A549 (cell line): ENCODE results near the gene EPN2. TPM values are rescaled to one million over a fixed set of nuclear protein-coding genes. Genes with fewer than 3 reads are reported as not detected.

Source experiments
- ATAC-seq, 2 experiments: fragments of 200-7000 bp in 1 of 2; fragments of >200 bp in 1 of 2; cut with Nextera tagmentation in 1 of 2; cut with Tn5 transposase in 1 of 2; 3 replicates each; pipeline versions ENCODE4 v1.8.0 to v1.9.1; 2018 to 2020; ENCODE audit warnings: mild to moderate bottlenecking in 1 of 2, moderate library complexity in 1 of 2
- CTCF ChIA-PET: fragments of 300-600 bp; sonication (Branson Sonifier 250); formaldehyde crosslinking; extraction: SDS; loops from one replicate; lab custom pipeline; 2021; ENCODE audit warnings: antibody characterized with exemption, inconsistent platforms; lab: Yijun Ruan, JAX
- POLR2A ChIA-PET: fragments of 350-600 bp; formaldehyde crosslinking; extraction: SDS; loops from one replicate; lab custom pipeline; 2021; ENCODE audit warnings: antibody characterized with exemption, inconsistent platforms; lab: Yijun Ruan, JAX
- DNase-seq, 2 experiments: peaks; one replicate each; pipeline versions ENCODE4 v3.0.0 to v3.0.0-alpha.2; 2011 to 2016; ENCODE audit warnings: low read depth in 1 of 2, low spot score in 1 of 2
- FAIRE-seq: peaks from 2 replicates; lab custom pipeline; 2011; peaks lifted over from hg19 to GRCh38; lab: Jason Lieb, UNC
- H3K27ac ChIP-seq, 2 experiments: fragments of >200 bp; sonication (Bioruptor Twin); formaldehyde crosslinking; 3 replicates each; pipeline ENCODE4 v1.5.1; 2016 to 2017
- H3K4me1 ChIP-seq: fragments of >200 bp; sonication (Bioruptor Twin); formaldehyde crosslinking; 3 replicates; pipeline ENCODE4 v1.6.1; 2016
- H3K4me2 ChIP-seq: fragments of >200 bp; sonication (Bioruptor Twin); formaldehyde crosslinking; 3 replicates; pipeline ENCODE4 v1.6.1; 2016
- H3K4me3 ChIP-seq: fragments of >200 bp; sonication (Bioruptor Twin); formaldehyde crosslinking; 3 replicates; pipeline ENCODE4 v1.5.1; 2016
- H3K9me3 ChIP-seq: fragments of >200 bp; sonication (Bioruptor Twin); formaldehyde crosslinking; 3 replicates; pipeline ENCODE4 v1.6.1; 2016
- BHLHE40 ChIP-seq: IDR thresholded peaks from 2 replicates; pipeline ENCODE4 v1.6.1; 2012; ENCODE audit warnings: low read depth, low read length, inconsistent platforms
- CBX2 ChIP-seq: fragments of 200-600 bp; sonication (generic); IDR thresholded peaks from 2 replicates; pipeline ENCODE4 v1.6.1; 2016; ENCODE audit warnings: low read depth, mild to moderate bottlenecking, borderline replicate concordance
- CEBPB ChIP-seq, 2 experiments: fragments of >200 bp in 1 of 2; sonication (Bioruptor Twin) in 1 of 2; formaldehyde crosslinking in 1 of 2; IDR thresholded peaks; 2 replicates each; pipeline ENCODE4 v1.6.1; 2012 to 2016
- CHD4 ChIP-seq: fragments of 200-600 bp; sonication (generic); IDR thresholded peaks from 2 replicates; pipeline ENCODE4 v1.6.1; 2016; ENCODE audit warnings: antibody characterized with exemption, mild to moderate bottlenecking, borderline replicate concordance
- EP300 ChIP-seq, 2 experiments: fragments of >200 bp; sonication (Bioruptor Twin); formaldehyde crosslinking; IDR thresholded peaks; 2 replicates in 1 of 2; 3 replicates in 1 of 2; pipeline ENCODE4 v1.6.1; 2016 to 2017
- FOSL2 ChIP-seq, 2 experiments: fragments of 450-650 bp in 1 of 2; fragments of >200 bp in 1 of 2; sonication (Bioruptor Twin) in 1 of 2; formaldehyde crosslinking; IDR thresholded peaks; 2 replicates each; pipeline versions ENCODE4 v1.5.0 to v1.6.1; 2016 to 2020; ENCODE audit warnings: mild to moderate bottlenecking in 1 of 2, moderate library complexity in 1 of 2
- FOXS1 ChIP-seq: fragments of 250-450 bp; sonication (Bioruptor Pico); IDR thresholded peaks from 2 replicates; pipeline ENCODE4 v1.5.0; 2020; ENCODE audit warnings: mild to moderate bottlenecking, moderate library complexity
- HDAC2 ChIP-seq: fragments of 200-600 bp; sonication (generic); IDR thresholded peaks from 2 replicates; pipeline ENCODE4 v1.6.1; 2016
- HOXB13 ChIP-seq: fragments of 250-450 bp; sonication (Bioruptor Pico); IDR thresholded peaks from 2 replicates; pipeline ENCODE4 v1.5.0; 2020; ENCODE audit warnings: low read depth, mild to moderate bottlenecking, moderate library complexity
- JUN ChIP-seq, 2 experiments: fragments of >200 bp; sonication (Bioruptor Twin); formaldehyde crosslinking; IDR thresholded peaks; 2 replicates in 1 of 2; 3 replicates in 1 of 2; pipeline ENCODE4 v1.6.1; 2016 to 2017
- KDM1A ChIP-seq: fragments of 200-600 bp; sonication (generic); IDR thresholded peaks from 2 replicates; pipeline ENCODE4 v1.6.1; 2016; ENCODE audit warnings: low read depth, mild to moderate bottlenecking
- KDM5A ChIP-seq: fragments of 200-600 bp; sonication (generic); IDR thresholded peaks from 2 replicates; pipeline ENCODE4 v1.6.1; 2016; ENCODE audit warnings: antibody characterized with exemption, mild to moderate bottlenecking
- NFE2L2 ChIP-seq: fragments of 150-350 bp; conservative IDR thresholded peaks from 2 replicates; pipeline ENCODE4 v1.6.1; 2014; ENCODE audit warnings: low read length
- NR3C1 ChIP-seq: fragments of >200 bp; sonication (Bioruptor Twin); formaldehyde crosslinking; IDR thresholded peaks from 3 replicates; pipeline ENCODE4 v1.6.1; 2017
- PHF8 ChIP-seq: fragments of 200-600 bp; sonication (generic); IDR thresholded peaks from 2 replicates; pipeline ENCODE4 v1.6.1; 2016; ENCODE audit warnings: low read depth, mild to moderate bottlenecking, antibody characterized with exemption, moderate library complexity, borderline replicate concordance
- POLR2AphosphoS2 ChIP-seq: conservative IDR thresholded peaks from 2 replicates; pipeline ENCODE4 v1.6.1; 2012; ENCODE audit warnings: low read length, improper control_type of control experiment, inconsistent platforms
- RFX5 ChIP-seq: fragments of 450-650 bp; IDR thresholded peaks from 2 replicates; pipeline ENCODE4 v1.7.1; 2014; ENCODE audit warnings: antibody characterized with exemption, mild to moderate bottlenecking, moderate library complexity
- TFCP2L1 ChIP-seq: fragments of 250-450 bp; sonication (Bioruptor Pico); IDR thresholded peaks from 2 replicates; pipeline ENCODE4 v1.5.0; 2021; ENCODE audit warnings: mild to moderate bottlenecking
- ZNF302 ChIP-seq: fragments of 250-450 bp; sonication (Bioruptor Pico); IDR thresholded peaks from 2 replicates; pipeline ENCODE4 v1.9.0; 2021; ENCODE audit warnings: inconsistent platforms, mild to moderate bottlenecking, moderate library complexity
- WGBS: methylation state at CpG from one replicate; pipeline ENCODE4 v1.1.6; 2017; ENCODE audit errors: missing lambda C conversion rate; 5-methylcytosine and 5-hydroxymethylcytosine counted together
- polyA plus RNA-seq, 4 experiments: library from polyadenylated mRNA; depleted of rRNA in 3 of 4; stranded (reverse); fragments of >200 nt; fragmentation: RNase III in 1 of 4; extraction: RNeasy Plus Mini Kit Qiagen cat#74134 plus additional on column Dnase treatment in 1 of 4; gene quantifications; 2 replicates in 3 of 4; 3 replicates in 1 of 4; pipeline ENCODE4 v1.2.3, GENCODE V29; 2011 to 2017
- TF ChIP-seq, protein P1 (sequence below): fragments of 450-650 bp; IDR thresholded peaks from 2 replicates; pipeline ENCODE4 v1.6.1; 2014; ENCODE audit warnings: antibody characterized with exemption
- TF ChIP-seq, protein P2 (sequence below): IDR thresholded peaks from 2 replicates; pipeline ENCODE4 v1.6.1; 2012; ENCODE audit warnings: low read depth, borderline replicate concordance
- TF ChIP-seq, protein P3 (sequence below): fragments of >200 bp; sonication (Bioruptor Twin); formaldehyde crosslinking; IDR thresholded peaks from 2 replicates; pipeline ENCODE4 v1.6.1; 2016
- TF ChIP-seq, protein P4 (sequence below): fragments of 150-350 bp; IDR thresholded peaks from 2 replicates; pipeline ENCODE4 v1.6.1; 2014; ENCODE audit warnings: low read depth, mild to moderate bottlenecking, low read length
- TF ChIP-seq, protein P5 (sequence below): IDR thresholded peaks from 2 replicates; pipeline ENCODE4 v1.6.1; 2012

Gene EPN2
- polyA plus RNA-seq, 2 of the 4 experiments (the other 2 are of a cell fraction), result 32.1 to 33.8 TPM

DNA sequence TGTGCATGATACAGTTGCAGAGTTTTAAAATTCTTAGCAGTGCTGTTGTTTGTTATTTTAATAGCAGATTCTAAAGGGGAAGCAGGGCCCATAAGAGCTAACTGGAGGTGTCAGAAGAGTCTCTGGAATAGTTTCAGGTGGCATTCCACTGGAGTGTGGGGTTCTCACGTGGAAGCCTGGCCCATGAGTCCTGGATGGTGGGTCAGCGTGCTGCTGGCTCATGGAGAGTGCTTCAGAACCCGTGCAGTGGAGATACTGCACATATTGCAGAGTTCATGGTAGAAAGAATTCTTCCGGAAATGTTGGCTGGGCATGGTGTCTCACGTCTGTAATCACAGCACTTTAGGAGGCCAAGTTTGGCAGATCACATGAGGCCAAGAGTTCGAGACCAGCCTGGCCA, 81.4 kb downstream of the EPN2 start:
- TF ChIP-seq PHF8 (no peak), FOXS1 (CRISPR knock-in tag) (no peak), POLR2AphosphoS2 (no peak), RFX5 (no peak), NFE2L2 (no peak), FOSL2 (IDR thresholded peaks at IDR 0.05) (no peak), FOSL2 (CRISPR knock-in tag; IDR thresholded peaks at IDR 0.05) (no peak), HOXB13 (CRISPR knock-in tag) (no peak), EP300 (IDR thresholded peaks at IDR 0.05) (no peak), HDAC2 (no peak), KDM1A (no peak), JUN (IDR thresholded peaks at IDR 0.05) (no peak), ZNF302 (CRISPR knock-in tag) (no peak), CEBPB (IDR thresholded peaks at IDR 0.05) (no peak), BHLHE40 (no peak), NR3C1 (no peak)
- TF ChIP-seq, protein P1, sequence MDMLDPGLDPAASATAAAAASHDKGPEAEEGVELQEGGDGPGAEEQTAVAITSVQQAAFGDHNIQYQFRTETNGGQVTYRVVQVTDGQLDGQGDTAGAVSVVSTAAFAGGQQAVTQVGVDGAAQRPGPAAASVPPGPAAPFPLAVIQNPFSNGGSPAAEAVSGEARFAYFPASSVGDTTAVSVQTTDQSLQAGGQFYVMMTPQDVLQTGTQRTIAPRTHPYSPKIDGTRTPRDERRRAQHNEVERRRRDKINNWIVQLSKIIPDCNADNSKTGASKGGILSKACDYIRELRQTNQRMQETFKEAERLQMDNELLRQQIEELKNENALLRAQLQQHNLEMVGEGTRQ, result no peak
- TF ChIP-seq, protein P2, sequence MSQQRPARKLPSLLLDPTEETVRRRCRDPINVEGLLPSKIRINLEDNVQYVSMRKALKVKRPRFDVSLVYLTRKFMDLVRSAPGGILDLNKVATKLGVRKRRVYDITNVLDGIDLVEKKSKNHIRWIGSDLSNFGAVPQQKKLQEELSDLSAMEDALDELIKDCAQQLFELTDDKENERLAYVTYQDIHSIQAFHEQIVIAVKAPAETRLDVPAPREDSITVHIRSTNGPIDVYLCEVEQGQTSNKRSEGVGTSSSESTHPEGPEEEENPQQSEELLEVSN, result no peak
- H3K4me1 ChIP-seq, result 0 out of 3 replicates have a peak, but pooled peaks cover 5% of the 10 kb centered on the region
- H3K27ac ChIP-seq, result no peak overlapping the region
- no peak for DNase-seq
- no peaks in the 10 kb centered on the region for H3K9me3 ChIP-seq
- FAIRE-seq, result no peak
- H3K4me3 ChIP-seq, result no peak overlapping the region
- no peak overlapping the region for H3K4me2 ChIP-seq
- ChIA-PET CTCF (interaction anchor here (0.6 to 9.6 kb wide), 5 partner anchors 9 to 109 kb away, joined by 3 to 62 read pairs (median 4); no protein-coding TSS in a partner anchor), POLR2A (no interaction called here)
- ATAC-seq, result no peak
- WGBS, result 85% methylated on average over 6 of the region's 6 CpGs

DNA sequence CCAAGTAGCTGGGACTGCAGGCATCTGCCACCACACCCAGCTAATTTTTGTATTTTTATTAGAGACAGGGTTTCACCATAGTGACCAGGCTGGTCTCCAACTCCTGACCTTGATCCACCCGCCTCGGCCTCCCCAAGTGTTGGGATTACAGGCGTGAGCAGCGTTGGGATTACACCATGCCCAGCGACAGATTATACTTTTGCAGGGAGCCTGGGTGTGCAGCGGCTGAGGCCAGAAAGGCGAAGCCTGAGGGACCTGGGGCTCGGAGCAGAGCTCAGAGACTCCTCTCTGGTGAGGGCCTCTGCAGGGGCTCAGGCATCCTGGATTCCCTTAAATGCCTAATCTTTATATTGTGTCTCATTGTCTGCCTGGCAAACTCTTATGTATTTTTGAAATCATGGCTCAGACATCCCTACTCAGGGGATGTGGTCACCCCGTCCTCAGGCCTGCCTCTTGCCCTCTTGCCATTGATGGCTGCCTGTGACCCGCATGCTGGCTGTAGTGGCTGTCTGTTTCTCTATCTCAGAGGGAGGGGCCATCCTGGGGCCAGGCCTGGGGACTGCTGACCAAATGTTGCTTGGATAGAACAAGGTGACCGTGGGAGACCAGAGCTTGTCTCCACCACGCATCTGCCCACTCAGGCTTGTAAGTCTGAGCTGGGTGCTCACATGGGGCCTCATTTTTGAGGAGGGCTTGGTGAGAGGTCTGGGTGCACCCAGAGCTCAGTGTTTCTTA, 82.8 kb downstream of the EPN2 start:
- ChIA-PET CTCF (interaction anchor here (0.8 to 9.6 kb wide), 7 partner anchors 9 to 455 kb away, joined by 3 to 62 read pairs (median 5); partner anchors contain the start of gene B9D1), POLR2A (no interaction called here)
- Histone ChIP-seq H3K27ac (no peak overlapping the region), H3K4me1 (0 out of 3 replicates have a peak, but pooled peaks cover 5% of the 10 kb centered on the region), H3K9me3 (peaks cover 2% of the 10 kb centered on the region; the same call in 2 of the 3 replicates), H3K4me3 (no peak overlapping the region), H3K4me2 (no peak overlapping the region)
- 96% methylated on average over 12 of the region's 12 CpGs for WGBS
- FAIRE-seq (no peak), DNase-seq (no peak), ATAC-seq (no peak)
- TF ChIP-seq ZNF302 (CRISPR knock-in tag), result no peak
- TF ChIP-seq, protein P3, sequence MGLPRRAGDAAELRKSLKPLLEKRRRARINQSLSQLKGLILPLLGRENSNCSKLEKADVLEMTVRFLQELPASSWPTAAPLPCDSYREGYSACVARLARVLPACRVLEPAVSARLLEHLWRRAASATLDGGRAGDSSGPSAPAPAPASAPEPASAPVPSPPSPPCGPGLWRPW, result no peak
- no peak for TF ChIP-seq KDM5A
- no peak for TF ChIP-seq TFCP2L1 (CRISPR knock-in tag)

DNA sequence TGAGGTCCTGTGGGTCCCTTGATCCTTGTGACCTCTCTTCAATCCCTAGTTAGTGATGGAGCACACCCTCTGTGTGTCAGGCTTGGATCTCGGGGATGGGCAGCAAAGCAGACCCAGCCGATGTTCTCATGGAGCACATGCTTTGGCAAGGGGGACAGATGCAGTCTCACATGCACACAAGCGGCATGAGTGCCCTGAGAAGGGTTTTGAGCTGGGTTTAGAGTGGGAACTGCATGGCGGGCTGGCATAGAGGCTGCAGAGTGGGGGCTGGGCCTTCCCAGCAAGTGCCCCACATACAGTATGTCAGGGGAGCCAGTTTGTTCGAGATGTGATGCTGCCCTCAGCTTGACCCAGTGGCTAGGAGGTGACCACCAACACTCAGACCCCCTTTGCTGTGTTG, 83.7 kb downstream of the EPN2 start:
- ATAC-seq, result no peak
- 92% methylated on average over 5 of the region's 5 CpGs for WGBS
- TF ChIP-seq, protein P4, sequence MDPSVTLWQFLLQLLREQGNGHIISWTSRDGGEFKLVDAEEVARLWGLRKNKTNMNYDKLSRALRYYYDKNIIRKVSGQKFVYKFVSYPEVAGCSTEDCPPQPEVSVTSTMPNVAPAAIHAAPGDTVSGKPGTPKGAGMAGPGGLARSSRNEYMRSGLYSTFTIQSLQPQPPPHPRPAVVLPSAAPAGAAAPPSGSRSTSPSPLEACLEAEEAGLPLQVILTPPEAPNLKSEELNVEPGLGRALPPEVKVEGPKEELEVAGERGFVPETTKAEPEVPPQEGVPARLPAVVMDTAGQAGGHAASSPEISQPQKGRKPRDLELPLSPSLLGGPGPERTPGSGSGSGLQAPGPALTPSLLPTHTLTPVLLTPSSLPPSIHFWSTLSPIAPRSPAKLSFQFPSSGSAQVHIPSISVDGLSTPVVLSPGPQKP, result no peak
- TF ChIP-seq, protein P5, sequence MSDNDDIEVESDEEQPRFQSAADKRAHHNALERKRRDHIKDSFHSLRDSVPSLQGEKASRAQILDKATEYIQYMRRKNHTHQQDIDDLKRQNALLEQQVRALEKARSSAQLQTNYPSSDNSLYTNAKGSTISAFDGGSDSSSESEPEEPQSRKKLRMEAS, result no peak
- TF ChIP-seq, protein P1, result no peak
- TF ChIP-seq CHD4, result no peak
- TF ChIP-seq CBX2, result no peak
- no peak for FAIRE-seq
- 0 out of 3 replicates have a peak, but pooled peaks cover 5% of the 10 kb centered on the region for H3K4me1 ChIP-seq
- no peak overlapping the region for H3K4me3 ChIP-seq
- no peak overlapping the region for H3K4me2 ChIP-seq
- H3K9me3 ChIP-seq, result peaks cover 9% of the 10 kb centered on the region; the same call in 2 of the 3 replicates
- ChIA-PET POLR2A (no interaction called here), CTCF (interaction anchor here (0.8 to 9.6 kb wide), 10 partner anchors 8 to 454 kb away, joined by 3 to 62 read pairs (median 4); partner anchors contain the start of gene B9D1)
- no peak overlapping the region for H3K27ac ChIP-seq
- DNase-seq, result no peak
